ENCODE results near the gene TNNI2.
"Not testable (repeated sequence)": the region's sequence is repeated elsewhere in the genome, so short reads cannot be mapped to it uniquely, and the experiment has no call there.

TNNI2 gene

DNA sequence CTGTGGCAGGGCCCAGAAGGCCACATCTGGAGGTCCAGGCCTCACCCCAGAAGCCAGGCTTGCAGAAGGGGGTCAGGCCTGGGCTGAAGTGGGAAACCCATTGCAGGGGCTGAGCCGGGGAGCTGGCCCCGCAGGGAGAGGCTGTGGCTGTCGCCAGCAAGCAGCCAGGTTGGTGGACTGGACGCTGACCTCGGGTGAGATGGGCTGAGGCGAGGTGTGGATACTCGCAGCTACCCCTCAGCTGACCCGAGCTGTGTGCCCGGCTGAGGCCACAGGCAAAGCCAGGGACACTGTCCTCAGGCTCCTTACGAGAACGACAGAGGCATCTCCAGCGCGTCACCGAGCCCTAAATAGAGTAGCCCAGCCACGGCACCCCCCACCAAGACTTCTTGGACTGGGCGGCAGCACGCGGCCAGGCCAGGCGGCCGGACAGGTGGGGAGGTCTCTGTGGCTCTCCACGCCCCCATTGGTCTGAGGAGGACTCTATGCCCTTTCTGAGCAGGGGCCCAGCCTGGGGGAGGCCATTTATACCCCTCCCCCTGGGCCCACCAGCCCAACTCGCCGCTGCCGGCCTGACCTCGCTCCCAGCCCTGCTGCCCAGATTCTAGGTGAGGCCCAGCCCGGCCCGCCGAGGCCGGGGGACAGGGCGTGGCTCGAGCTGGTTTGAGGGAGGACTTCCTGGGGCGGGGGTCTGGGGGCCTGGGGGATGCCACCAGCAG, at the start of gene TNNI2:
Gene TNNI2 (plus strand): TSS at position 556 of the 719 bp plus-strand sequence. CDS start 716 bp downstream, outside the sequence.
- in situ Hi-C loops (cut with HindIII; ENCODE audit: low pct_unique_long_range_greater_than_20kb, low sequenced_read_pairs) = no loop called here

DNA sequence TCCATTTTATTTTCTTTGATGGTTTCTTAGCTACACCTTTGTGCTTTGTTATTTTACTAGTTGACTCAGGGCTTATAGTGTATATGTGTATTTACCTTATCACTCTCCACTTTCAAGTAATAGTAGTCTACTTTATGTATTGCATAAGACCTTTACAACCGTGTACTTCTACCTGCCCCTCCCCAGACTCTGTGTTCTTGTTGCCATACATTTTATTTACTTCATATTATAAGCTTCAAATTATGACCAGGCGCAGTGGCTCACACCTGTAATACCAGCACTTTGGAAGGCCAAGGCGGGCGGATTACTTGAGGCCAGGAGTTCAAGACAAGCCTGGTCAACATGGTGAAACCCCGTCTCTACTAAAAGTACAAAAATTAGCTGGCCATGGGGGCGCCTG, 46.9 kb upstream of the TNNI2 start:
- in situ Hi-C loops (cut with HindIII; ENCODE audit: low pct_unique_long_range_greater_than_20kb, low sequenced_read_pairs) = no loop called here
- no peak for DNase-seq (ENCODE audit: low read depth in 1 of 2, low spot score in 1 of 2)
- no peak for TF ChIP-seq JUND (IDR thresholded peaks at IDR 0.05; ENCODE audit: low read depth)

More for the DNA sequence above, at the start of gene TNNI2:
- no peak for TF ChIP-seq JUND (IDR thresholded peaks at IDR 0.05; ENCODE audit: low read depth)
- DNase-seq (ENCODE audit: low read depth in 1 of 2, low spot score in 1 of 2) = no peak

DNA sequence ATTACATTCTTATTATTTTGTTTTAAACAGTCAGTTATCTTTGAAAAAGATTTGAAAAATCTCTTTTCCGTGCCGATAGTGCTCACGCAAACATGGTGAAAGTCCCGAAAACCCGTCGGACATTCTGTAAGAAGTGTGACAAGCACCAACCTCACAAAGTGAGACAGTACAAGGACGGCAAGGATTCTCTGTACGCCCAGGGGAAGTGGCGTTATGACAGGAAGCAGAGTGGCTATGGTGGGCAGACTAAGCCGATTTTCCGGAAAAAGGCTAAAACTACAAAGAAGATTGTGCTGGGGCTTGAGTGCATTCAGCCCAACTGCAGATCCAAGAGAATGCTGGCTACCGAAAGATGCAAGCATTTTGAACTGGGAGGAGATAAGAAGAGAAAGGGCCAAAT, 46.3 kb upstream of the TNNI2 start:
- in situ Hi-C loops (cut with HindIII; ENCODE audit: low pct_unique_long_range_greater_than_20kb, low sequenced_read_pairs) = no loop called here
- no peak for TF ChIP-seq JUND (IDR thresholded peaks at IDR 0.05; ENCODE audit: low read depth)
- DNase-seq (ENCODE audit: low read depth in 1 of 2, low spot score in 1 of 2) = no peak

DNA sequence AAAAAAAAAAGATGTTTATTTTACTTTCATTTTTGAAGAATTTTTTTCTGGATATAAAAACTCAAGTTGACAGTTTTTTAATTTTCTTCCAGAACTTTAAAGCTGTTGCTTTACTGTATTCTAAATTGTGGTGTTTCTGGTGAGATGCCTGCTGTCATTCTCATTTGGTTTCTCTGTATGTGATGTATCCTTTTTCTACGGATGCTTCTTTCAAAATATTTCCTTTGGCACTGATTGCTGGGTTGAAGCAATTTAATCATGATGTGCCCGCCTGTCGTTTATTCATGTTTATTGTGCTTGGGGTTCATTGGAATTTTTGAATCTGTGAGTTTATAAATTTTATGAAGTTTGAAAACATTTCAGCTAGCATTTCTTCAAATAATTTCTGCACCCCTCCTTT, 45.7 kb upstream of the TNNI2 start:
- no peak for DNase-seq (ENCODE audit: low read depth in 1 of 2, low spot score in 1 of 2)
- in situ Hi-C loops (cut with HindIII; ENCODE audit: low pct_unique_long_range_greater_than_20kb, low sequenced_read_pairs) = no loop called here
- no peak for TF ChIP-seq JUND (IDR thresholded peaks at IDR 0.05; ENCODE audit: low read depth)

DNA sequence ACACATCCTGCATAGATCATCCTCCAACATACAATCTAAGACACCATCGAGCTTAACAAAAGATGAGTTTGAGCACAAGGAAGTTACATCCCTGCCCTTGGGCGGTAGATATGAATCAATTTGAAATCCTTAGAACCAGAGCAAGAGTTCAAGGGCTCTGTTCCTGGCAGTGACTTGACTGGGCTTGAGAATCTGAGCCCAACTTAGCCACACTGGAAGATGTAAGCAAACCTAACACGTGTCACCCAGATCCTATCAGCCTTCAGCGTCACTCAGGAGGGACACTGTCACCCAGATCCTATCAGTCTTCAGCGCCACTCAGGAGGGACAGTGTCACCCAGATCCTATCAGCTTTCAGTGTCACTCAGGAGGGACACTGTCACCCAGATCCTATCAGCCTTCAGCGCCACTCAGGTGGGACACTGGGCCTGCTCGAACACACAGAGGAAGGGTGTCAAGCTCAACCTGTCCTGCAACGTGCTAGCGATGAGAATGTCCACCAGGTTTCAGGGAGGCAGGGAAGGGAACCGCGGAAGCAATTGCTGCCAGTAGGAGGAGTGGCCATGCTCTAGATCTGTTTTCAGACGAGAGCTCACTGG, 42.3 kb upstream of the TNNI2 start:
- in situ Hi-C loops (cut with HindIII; ENCODE audit: low pct_unique_long_range_greater_than_20kb, low sequenced_read_pairs) = no loop called here
- DNase-seq (ENCODE audit: low read depth in 1 of 2, low spot score in 1 of 2) = peak; percentile 39 to 100
- TF ChIP-seq JUND (IDR thresholded peaks at IDR 0.05; ENCODE audit: low read depth) = peak; percentile 96; the same call in 1 of the 2 replicates

DNA sequence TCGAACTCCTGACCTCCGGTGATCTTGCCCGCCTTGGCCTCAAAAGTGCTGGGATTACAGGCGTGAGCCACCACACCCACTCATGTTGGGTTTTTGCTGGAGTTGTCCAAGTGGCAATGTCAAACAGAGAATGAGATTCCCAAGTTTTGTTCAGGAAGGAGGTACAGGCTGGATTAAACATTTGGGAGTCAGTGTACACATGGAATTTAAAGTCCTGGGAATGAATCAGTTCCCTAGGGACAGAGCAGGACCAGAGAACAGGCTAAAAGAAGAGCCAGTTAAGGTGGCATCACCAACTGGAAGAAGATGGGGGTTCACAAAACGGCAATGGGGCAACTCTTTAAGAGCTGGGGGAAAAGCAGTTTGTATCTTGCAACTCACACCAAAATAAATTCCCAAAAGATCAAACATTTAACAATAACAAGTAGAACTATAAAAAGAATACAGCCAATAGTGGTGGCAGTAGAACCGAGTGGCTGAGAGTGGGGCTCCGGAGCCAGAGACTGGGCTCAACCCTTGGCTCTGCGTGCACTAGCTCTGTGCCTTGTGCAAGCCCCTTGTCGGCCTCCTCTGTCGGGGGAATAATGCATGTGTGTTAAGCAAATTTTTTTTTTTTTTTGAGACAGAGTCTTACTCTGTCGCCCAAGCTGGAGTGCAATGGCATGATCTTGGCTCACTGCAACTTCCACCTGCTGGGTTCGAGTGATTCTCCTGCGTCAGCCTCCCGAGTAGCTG, 41.2 kb upstream of the TNNI2 start:
- in situ Hi-C loops (cut with HindIII; ENCODE audit: low pct_unique_long_range_greater_than_20kb, low sequenced_read_pairs) = no loop called here
- no peak for TF ChIP-seq JUND (IDR thresholded peaks at IDR 0.05; ENCODE audit: low read depth)

DNA sequence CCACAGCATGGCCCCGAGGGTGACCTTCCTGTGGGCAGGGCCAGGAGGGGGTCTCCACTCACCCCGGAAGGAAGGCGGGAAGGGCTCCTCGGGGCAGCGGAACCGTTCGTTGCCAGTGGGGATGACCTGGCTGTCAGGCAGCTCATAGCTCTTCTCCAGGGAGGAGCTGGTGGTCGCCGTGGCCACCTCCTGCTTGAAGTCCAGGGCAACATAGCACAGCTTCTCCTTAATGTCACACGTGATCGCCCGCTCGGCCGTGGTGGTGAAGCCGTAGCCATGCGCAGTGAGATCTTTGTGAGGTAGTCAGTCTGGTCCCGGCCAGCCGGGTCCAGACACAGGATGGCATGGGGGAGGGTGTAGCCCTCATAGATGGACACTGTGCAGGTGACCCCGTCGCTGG, 35.5 kb upstream of the TNNI2 start:
- in situ Hi-C loops (cut with HindIII; ENCODE audit: low pct_unique_long_range_greater_than_20kb, low sequenced_read_pairs) = no loop called here
- no peak for TF ChIP-seq JUND (IDR thresholded peaks at IDR 0.05; ENCODE audit: low read depth)
- no peak for DNase-seq (ENCODE audit: low read depth in 1 of 2, low spot score in 1 of 2)

More for the DNA sequence above, 41.2 kb upstream of the TNNI2 start:
- peak in 1 of 2 experiments; percentile 41 for DNase-seq (ENCODE audit: low read depth in 1 of 2, low spot score in 1 of 2)

DNA sequence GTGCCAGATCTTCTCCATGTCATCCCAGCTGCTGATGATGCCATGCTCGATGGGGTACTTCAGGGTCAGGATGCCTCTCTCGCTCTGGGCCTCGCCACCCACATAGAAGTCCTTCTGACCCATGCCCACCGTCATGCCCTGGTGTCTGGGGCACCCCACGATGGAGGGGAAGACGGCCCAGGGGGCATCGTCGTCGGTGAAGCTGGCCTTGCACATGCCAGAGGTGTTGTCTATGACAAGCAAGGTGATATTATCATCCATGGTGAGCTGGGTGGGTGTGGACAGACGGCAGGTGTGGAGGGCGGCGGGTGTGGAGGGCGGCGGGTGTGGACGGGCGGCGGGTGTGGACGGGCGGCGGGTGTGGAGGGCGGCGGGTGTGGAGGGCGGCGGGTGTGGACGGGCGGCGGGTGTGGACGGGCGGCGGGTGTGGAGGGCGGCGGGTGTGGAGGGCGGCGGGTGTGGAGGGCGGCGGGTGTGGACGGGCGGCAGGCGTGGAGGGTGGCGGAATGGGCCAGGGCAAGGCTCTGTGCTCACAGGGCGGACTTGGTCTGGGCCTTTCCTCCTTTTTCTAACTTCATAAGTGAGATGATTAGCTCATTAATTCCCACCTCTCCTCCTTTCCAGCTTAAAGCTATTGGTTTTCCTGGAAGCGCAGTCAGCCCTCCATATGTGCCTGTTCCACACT, 34.8 kb upstream of the TNNI2 start:
- in situ Hi-C loops (cut with HindIII; ENCODE audit: low pct_unique_long_range_greater_than_20kb, low sequenced_read_pairs); DNase-seq (ENCODE audit: low read depth in 1 of 2, low spot score in 1 of 2): not testable (repeated sequence)

DNA sequence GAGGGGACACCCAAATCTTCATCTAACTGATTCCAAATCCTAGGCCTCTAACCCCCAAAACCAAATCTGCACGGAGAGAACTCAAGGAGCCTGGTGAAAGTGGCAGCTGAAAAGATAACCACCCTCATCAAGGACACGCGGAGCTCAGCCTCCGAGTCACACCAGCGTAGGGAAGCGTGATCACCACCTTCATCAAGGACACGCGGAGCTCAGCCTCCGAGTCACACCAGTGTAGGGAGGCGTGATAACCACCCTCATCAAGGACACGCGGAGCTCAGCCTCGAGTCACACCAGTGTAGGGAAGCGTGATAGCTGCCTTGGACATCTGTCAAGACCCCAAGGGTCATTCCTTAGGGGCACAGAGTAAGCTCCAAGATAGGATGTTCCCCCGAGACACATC, 33.3 kb upstream of the TNNI2 start:
- in situ Hi-C loops (cut with HindIII; ENCODE audit: low pct_unique_long_range_greater_than_20kb, low sequenced_read_pairs) = no loop called here
- DNase-seq (ENCODE audit: low read depth in 1 of 2, low spot score in 1 of 2) = no peak
- TF ChIP-seq JUND (IDR thresholded peaks at IDR 0.05; ENCODE audit: low read depth) = no peak

DNA sequence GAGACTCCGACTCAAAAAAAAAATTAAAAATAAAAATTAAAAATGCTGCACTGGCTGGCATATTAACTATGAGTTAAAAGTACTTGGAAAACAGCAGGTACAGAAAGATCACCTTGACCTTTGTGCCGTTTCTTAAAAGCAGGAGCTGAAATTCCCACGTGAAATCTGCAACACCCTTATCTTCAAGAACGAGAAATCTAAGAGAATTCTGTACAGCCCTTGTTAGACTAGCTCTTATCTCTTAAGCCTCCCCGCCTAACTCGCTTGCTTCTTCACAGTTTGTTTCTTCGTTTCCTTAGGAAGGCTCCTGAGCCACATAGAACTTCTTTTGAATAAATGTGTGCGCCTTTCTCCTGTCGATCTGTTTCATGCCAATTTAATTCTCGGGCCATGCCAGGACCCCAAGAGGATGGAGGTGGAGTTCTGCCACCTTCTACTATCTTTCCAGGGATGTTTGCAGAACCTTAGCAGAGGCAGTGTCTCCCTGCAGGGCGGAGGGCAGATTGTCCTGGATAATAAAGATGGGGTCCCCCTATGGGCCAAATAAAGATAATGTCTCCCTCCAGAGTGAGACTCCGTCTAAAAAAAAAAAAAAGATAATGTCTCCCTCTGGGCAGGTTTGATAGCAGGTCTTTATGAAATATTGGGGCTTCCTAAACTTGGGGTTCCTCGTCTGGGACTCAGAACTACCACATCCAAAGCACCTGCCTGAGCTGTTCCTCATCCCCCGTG, 31.4 kb upstream of the TNNI2 start:
- in situ Hi-C loops (cut with HindIII; ENCODE audit: low pct_unique_long_range_greater_than_20kb, low sequenced_read_pairs) = no loop called here
- DNase-seq (ENCODE audit: low read depth in 1 of 2, low spot score in 1 of 2) = no peak
- TF ChIP-seq JUND (IDR thresholded peaks at IDR 0.05; ENCODE audit: low read depth) = no peak

DNA sequence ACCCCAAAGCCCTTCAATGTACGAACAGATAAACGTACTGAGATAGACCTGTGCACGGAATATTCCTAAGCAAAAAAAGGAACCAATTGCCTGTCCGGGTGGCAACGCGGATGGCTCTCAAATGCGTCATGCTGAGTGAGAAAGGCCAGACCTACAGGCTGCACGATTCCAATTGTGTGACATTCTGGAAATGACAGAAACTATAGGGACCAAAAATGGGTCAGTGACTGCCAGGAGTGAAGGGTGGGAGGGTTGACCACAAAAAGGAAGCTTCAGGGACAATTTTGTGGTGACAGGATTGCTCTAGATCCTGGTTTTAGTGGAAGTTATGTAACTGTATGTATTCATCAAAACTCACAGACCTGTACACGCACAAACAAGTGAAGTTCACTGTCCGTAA, 28.0 kb upstream of the TNNI2 start:
- DNase-seq (ENCODE audit: low read depth in 1 of 2, low spot score in 1 of 2) = no peak
- in situ Hi-C loops (cut with HindIII; ENCODE audit: low pct_unique_long_range_greater_than_20kb, low sequenced_read_pairs) = no loop called here
- TF ChIP-seq JUND (IDR thresholded peaks at IDR 0.05; ENCODE audit: low read depth) = no peak

DNA sequence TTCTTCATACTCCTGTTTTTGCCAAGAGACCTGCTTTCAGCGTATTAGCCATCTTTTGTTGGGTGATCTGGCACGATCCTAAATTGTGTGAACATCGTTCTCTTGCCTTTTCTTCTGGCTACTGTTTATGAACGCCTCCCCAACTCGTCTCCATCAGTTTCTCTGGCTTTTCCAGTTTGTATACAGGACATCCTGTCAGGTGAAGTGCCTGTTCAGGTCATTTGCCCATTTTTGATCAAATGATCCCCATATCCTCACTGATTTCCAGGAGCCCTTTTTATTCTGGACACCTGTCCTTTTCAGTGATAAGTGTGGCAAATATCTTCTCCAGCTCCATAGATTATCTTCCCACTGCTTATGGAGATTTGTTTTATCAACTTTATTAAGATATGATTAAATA, 26.5 kb upstream of the TNNI2 start:
- in situ Hi-C loops (cut with HindIII; ENCODE audit: low pct_unique_long_range_greater_than_20kb, low sequenced_read_pairs) = no loop called here
- no peak for TF ChIP-seq JUND (IDR thresholded peaks at IDR 0.05; ENCODE audit: low read depth)
- DNase-seq (ENCODE audit: low read depth in 1 of 2, low spot score in 1 of 2) = no peak
